ENCODE results near the gene VSTM2L. TPM values are rescaled to one million over a fixed set of nuclear protein-coding genes. Genes with fewer than 3 reads are reported as not detected.
A peak's percentile ranks its signal among the peaks of the same experiment; 100 is the strongest.
"Not testable (repeated sequence)": the region's sequence is repeated elsewhere in the genome, so short reads cannot be mapped to it uniquely, and the experiment has no call there.

VSTM2L gene, protein sequence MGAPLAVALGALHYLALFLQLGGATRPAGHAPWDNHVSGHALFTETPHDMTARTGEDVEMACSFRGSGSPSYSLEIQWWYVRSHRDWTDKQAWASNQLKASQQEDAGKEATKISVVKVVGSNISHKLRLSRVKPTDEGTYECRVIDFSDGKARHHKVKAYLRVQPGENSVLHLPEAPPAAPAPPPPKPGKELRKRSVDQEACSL
- 0.81 and 4.0 TPM in 2 replicates for total RNA-seq (2014; rRNA removed; shearing (Covaris generic); ENCODE audit: low replicate concordance)

DNA sequence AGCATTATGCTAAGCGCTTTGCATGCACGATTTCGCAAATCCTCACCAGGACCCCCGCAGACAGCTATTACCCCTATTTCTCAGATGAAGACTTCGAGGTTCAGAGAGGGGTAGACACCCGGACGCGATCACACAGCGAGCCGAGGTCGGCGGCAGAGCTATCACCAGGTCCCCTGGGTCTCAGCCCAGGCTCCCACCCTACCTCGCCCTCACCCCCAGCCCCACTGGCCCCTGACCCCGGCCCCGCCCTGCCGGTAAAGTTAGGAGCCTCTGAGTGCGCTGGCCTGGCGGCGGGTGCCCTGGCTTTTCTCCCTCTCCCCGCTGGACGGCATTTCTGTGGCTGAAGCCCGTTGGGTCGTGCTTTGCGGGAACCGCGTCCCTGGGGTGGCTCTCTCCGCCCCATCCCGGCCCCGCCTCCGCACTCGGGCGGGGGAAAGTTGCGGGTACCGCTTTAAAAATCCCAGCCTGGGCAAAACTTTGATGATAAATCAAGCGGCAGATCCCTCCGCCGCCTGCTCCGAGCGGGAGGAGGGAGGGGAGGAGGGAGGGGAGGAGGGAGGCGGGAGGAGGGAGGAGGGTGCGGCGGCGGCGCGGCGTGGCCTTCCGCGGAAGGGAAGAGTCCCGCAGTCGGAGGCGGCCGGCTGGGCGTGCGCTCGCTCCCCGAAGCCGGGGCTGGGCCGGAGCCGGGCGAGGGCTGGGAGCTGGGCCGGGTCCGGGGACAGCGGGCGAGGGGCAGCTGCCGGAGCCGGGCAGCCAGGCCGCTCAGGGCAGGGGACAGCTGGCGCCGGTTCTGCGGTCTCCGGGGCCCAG, at the start of gene VSTM2L:
Gene VSTM2L, plus strand, starts transcription at position 624 of the 810 bp plus-strand sequence. CDS start 224 bp downstream, outside the sequence.
- H3K36me3 ChIP-seq, result no peaks in the 10 kb centered on the region
- peak; percentile 71 for DNase-seq
- peaks cover 5% of the 10 kb centered on the region; the same call in 1 of the 2 replicates for H3K27me3 ChIP-seq
- H3K4me3 ChIP-seq, result peak within 1 kb of the TSS; percentile 45
- no peaks in the 10 kb centered on the region for H3K9me3 ChIP-seq

GRCh38 chr20:37853823-37854375, 49.0 kb upstream of the VSTM2L start:
- H3K9me3 ChIP-seq, result no peaks in the 10 kb centered on the region

GRCh38 chr20:37856034-37856433, 46.9 kb upstream of the VSTM2L start:
- not testable (repeated sequence) for H3K4me3 ChIP-seq, DNase-seq, H3K27me3 ChIP-seq, H3K9me3 ChIP-seq
- peaks cover 18% of the 10 kb centered on the region for H3K36me3 ChIP-seq

More at GRCh38 chr20:37853823-37854375, 49.0 kb upstream of the VSTM2L start:
- no peaks in the 10 kb centered on the region for H3K27me3 ChIP-seq
- H3K4me3 ChIP-seq, result no peak overlapping the region
- H3K36me3 ChIP-seq, result peaks cover 9% of the 10 kb centered on the region
- no peak for DNase-seq

DNA sequence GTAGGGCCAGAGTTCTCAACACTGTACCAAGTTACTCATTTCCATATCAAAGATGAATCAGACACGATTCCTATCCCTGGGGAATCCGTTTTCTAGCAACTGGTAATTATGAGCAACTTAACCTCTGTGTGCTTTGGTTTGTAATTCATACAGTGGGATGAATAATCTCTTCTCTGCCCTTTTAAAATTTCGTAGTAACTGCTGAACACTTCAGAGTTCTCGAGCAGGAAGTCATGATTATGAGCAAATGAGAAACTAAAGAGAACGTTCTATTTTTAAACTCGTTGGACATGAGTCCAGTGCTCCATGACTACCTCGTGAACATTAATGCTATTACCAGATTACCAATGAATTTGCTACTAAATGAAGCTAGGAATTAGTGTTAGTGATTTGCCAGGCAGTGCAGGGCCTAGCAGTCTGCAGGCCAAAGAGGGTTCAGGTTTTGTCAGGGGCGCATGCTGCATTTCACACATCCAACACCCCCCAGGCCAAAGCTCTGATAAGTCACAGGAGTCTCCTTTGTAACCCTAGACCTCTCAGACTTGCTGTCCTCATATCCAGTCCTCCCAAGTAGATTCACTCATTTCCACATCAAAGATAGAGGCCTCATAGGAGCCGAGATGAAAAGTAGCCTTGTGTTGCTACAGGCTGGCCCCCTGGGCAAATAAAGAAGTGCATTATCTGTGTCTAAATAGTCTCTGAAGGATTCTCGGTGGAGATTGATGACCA, 45.8 kb upstream of the VSTM2L start:
- H3K9me3 ChIP-seq, result no peaks in the 10 kb centered on the region
- peaks cover 18% of the 10 kb centered on the region for H3K36me3 ChIP-seq
- no peak for DNase-seq
- H3K27me3 ChIP-seq, result no peaks in the 10 kb centered on the region
- no peak overlapping the region for H3K4me3 ChIP-seq

DNA sequence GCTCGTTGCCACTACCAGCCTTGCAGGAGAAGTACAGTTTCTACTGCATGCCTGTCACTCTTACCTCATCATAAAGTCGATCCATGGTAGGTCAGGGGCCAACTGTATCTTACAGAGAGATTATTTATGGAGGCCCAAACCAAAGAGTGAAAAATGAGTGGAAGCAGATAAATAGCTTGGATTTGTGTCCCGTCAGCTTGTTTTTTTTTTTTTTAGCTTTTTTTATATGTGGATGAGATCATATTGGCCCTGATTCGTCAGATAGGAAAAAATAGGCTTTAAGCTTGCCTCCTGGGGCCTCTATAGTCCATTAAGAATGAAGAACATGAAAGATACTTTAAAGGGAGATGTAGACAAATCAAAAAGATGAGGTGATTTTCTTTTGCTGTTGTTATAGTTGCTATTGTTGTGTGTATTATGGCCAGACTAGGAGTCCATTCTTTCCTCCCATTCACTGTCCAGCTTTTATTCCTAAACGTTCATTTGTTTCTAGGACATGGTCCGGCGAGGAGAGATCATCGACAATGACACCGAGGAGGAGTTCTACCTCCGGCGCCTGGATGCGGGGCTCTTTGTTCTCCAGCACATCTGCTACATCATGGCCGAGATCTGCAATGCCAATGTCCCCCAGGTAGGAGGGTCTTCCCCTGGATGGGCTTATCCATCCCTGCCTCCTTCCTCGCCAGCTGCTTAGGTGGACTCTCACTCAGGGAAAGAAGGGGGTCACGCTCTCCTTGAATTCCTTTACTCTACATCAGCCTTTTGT, 43.3 kb upstream of the VSTM2L start:
- Histone ChIP-seq H3K36me3 (peaks cover 12% of the 10 kb centered on the region), H3K27me3 (no peaks in the 10 kb centered on the region), H3K9me3 (no peaks in the 10 kb centered on the region), H3K4me3 (no peak overlapping the region)
- DNase-seq, result no peak

DNA sequence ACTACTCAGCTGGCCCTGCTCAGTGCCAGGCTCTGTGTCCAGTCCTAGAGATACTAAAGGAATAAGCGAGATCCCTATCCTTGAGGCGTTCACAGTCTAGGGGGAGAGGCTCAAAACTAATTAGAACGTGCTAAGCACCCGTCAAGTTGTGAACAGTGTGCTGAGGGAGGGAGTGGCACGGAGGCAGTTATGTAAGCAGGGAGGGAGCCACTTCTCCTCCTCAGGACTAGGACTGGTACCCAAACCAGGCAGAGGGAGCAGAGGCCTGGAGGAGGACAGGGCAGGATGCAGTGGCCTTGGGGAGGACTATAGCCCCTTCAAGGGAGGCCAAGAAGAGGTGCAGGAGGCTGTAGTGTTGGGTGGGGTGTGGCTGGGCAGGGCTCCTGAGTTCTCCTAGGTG, 39.6 kb upstream of the VSTM2L start:
- Histone ChIP-seq H3K9me3 (no peaks in the 10 kb centered on the region), H3K4me3 (no peak overlapping the region), H3K27me3 (no peaks in the 10 kb centered on the region), H3K36me3 (peaks cover 16% of the 10 kb centered on the region)
- DNase-seq, result no peak

GRCh38 chr20:37864298-37864697, 38.6 kb upstream of the VSTM2L start:
- Histone ChIP-seq H3K36me3 (peaks cover 17% of the 10 kb centered on the region), H3K4me3 (no peak overlapping the region), H3K27me3 (no peaks in the 10 kb centered on the region), H3K9me3 (no peaks in the 10 kb centered on the region)
- DNase-seq, result no peak

DNA sequence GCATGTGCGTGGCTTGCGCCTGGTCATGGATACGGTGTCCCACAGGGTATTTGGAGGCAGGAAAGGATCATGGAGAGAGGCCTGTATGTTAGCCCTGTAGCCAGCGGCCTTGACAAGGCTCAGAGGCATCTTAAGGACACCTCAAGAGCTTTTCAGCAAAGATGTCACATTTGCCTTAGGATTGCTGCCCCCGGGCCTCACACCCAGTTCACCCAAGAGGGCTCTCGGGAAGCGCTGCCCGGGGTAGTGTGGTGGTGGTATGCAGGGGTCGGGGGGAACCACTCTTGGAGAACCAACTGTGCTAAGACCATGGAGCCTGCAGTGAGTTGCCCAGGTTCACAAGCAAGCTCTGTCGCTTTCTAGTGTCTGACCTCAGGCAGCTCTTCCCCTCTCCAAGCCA, 36.9 kb upstream of the VSTM2L start:
- Histone ChIP-seq H3K4me3 (no peak overlapping the region), H3K27me3 (no peaks in the 10 kb centered on the region), H3K36me3 (peaks cover 8% of the 10 kb centered on the region), H3K9me3 (no peaks in the 10 kb centered on the region)
- DNase-seq, result no peak

- H3K27me3 ChIP-seq, result no peaks in the 10 kb centered on the region
- H3K36me3 ChIP-seq, result peaks cover 8% of the 10 kb centered on the region
- H3K9me3 ChIP-seq, result no peaks in the 10 kb centered on the region
- H3K4me3 ChIP-seq, result no peak overlapping the region
- no peak for DNase-seq
Measured at GRCh38 chr20:37867289-37868195, 35.4 kb upstream of the VSTM2L start.

- Histone ChIP-seq H3K9me3 (no peaks in the 10 kb centered on the region), H3K27me3 (no peaks in the 10 kb centered on the region), H3K36me3 (peaks cover 5% of the 10 kb centered on the region), H3K4me3 (no peak overlapping the region)
- no peak for DNase-seq
Measured at GRCh38 chr20:37868851-37869333, 34.0 kb upstream of the VSTM2L start.

DNA sequence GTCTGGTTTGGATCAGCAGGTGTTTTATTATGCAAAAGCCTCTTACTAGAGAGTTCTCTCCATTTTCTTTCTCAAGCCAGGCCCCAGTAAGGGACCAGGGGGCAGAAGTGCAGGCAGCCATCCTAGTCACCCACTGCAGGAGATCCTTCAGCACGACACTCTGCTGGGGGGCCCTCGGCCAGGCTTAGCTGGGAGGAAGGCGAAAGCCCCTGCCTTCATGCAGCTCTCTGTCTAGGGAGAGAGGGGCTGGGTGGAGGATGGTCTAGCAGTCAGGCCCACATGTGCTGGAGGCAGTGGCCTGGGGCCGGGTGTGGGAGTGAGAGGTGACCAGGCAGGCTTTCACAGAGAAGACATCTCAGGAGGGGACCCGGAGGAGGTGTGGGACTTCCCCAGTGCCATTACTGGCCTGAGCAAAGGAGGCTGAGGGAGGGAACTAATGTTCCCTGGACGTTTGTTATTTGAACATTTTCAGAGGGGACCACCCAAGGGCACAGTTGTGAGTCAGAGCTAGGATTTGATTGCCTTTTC, 33.5 kb upstream of the VSTM2L start:
- no peaks in the 10 kb centered on the region for H3K27me3 ChIP-seq
- no peaks in the 10 kb centered on the region for H3K9me3 ChIP-seq
- DNase-seq, result no peak
- H3K4me3 ChIP-seq, result no peak overlapping the region
- H3K36me3 ChIP-seq, result peaks cover 5% of the 10 kb centered on the region

DNA sequence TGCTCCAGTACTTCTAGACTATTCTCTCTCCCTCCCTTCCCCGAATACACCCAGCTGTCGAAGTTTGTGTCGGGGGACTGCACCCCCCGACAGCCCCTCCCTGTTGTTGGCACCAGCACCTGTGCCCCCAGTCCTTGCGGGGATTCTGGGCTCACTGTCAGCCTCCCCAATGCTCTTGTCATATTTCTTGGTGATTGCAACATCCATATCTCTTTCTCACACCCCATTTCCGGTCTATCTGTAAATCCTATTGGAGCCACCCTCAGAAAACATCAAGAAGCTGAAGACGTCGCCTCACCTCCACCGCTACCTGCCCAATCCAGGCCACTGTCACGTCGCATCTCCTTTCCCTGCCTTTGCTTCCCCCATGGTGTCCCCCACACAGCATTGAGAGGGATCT, 32.6 kb upstream of the VSTM2L start:
- H3K36me3 ChIP-seq, result peaks cover 2% of the 10 kb centered on the region
- no peak for DNase-seq
- no peaks in the 10 kb centered on the region for H3K9me3 ChIP-seq
- no peak overlapping the region for H3K4me3 ChIP-seq
- H3K27me3 ChIP-seq, result no peaks in the 10 kb centered on the region

DNA sequence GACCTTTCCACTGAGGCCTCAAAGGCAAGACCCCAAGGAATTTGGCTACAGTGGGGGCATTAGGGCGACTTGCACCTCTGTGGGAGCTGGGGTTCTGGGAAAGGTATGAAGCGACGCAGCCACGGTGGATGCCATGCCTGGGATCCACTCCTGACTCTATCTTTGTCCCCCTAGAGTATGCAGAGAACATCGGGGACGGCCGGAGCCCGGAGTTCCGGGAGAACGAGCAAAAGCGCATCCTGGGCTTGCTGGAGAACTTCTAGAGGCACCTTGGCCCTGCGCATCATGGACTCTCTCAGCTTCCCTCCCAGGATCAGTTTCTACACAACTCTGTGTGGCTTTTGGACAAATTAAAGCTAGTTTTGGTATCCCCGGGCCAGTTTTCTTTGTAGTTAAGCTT, 31.2 kb upstream of the VSTM2L start:
- no peaks in the 10 kb centered on the region for H3K27me3 ChIP-seq
- DNase-seq, result no peak
- H3K36me3 ChIP-seq, result peaks cover 2% of the 10 kb centered on the region
- no peaks in the 10 kb centered on the region for H3K9me3 ChIP-seq
- no peak overlapping the region for H3K4me3 ChIP-seq

- Histone ChIP-seq H3K27me3 (no peaks in the 10 kb centered on the region), H3K4me3 (no peak overlapping the region), H3K36me3 (peaks cover 2% of the 10 kb centered on the region), H3K9me3 (no peaks in the 10 kb centered on the region)
- DNase-seq, result no peak
Measured at GRCh38 chr20:37872161-37872560, 30.8 kb upstream of the VSTM2L start.

DNA sequence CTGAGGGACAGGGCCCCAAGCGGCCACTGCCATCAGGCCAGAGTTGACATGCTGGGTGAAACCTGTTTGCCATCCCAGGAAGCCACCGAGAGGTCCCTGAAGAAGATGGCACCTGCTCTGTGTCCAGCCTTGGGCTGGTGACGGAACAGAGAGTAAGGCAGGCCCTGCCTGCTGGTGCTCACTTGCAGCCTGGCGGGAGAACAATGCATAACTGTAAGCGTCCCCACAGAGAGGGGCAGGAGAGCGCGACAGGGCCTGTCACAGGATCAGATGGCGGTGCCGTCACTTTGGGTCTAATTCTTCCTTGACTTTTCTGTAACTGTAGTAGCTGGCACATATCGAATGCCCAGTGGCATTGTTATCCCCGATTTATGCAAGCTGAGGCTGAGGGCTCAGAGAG, 29.0 kb upstream of the VSTM2L start:
- DNase-seq, result no peak
- no peaks in the 10 kb centered on the region; the same call in 1 of the 2 replicates for H3K36me3 ChIP-seq
- H3K4me3 ChIP-seq, result no peak overlapping the region
- no peaks in the 10 kb centered on the region for H3K9me3 ChIP-seq
- no peaks in the 10 kb centered on the region for H3K27me3 ChIP-seq
